Measurements from ENCODE around the gene BUD23. TPM values are rescaled to one million over a fixed set of nuclear protein-coding genes. Genes with fewer than 3 reads are reported as not detected.
"Not testable (repeated sequence)": the region's sequence is repeated elsewhere in the genome, so short reads cannot be mapped to it uniquely, and the experiment has no call there.

The BUD23 gene
- total RNA-seq, 1 donor from 2014 or later = 42.6 TPM

GRCh38 chr7:73647725-73648592, 35.4 kb upstream of the BUD23 start:
- H3K4me3 Mint-ChIP-seq (ENCODE audit: unreplicated experiment) = peak overlapping the region; percentile 49
- DNase-seq (ENCODE audit: low spot score) = no peak
- peaks cover 57% of the 10 kb centered on the region for H3K27me3 Mint-ChIP-seq (ENCODE audit: low read depth)
- H3K9me3 Mint-ChIP-seq (ENCODE audit: low read depth) = no peaks in the 10 kb centered on the region
- no peak overlapping the region for H3K27ac Mint-ChIP-seq (ENCODE audit: unreplicated experiment)
- H3K4me1 Mint-ChIP-seq (ENCODE audit: low read depth) = peaks cover 5% of the 10 kb centered on the region
- peaks cover 2% of the 10 kb centered on the region for H3K36me3 Mint-ChIP-seq (ENCODE audit: low read depth)
- TF ChIP-seq, protein P1, sequence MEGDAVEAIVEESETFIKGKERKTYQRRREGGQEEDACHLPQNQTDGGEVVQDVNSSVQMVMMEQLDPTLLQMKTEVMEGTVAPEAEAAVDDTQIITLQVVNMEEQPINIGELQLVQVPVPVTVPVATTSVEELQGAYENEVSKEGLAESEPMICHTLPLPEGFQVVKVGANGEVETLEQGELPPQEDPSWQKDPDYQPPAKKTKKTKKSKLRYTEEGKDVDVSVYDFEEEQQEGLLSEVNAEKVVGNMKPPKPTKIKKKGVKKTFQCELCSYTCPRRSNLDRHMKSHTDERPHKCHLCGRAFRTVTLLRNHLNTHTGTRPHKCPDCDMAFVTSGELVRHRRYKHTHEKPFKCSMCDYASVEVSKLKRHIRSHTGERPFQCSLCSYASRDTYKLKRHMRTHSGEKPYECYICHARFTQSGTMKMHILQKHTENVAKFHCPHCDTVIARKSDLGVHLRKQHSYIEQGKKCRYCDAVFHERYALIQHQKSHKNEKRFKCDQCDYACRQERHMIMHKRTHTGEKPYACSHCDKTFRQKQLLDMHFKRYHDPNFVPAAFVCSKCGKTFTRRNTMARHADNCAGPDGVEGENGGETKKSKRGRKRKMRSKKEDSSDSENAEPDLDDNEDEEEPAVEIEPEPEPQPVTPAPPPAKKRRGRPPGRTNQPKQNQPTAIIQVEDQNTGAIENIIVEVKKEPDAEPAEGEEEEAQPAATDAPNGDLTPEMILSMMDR (IDR thresholded peaks at IDR 0.05) = peak; percentile 49

DNA sequence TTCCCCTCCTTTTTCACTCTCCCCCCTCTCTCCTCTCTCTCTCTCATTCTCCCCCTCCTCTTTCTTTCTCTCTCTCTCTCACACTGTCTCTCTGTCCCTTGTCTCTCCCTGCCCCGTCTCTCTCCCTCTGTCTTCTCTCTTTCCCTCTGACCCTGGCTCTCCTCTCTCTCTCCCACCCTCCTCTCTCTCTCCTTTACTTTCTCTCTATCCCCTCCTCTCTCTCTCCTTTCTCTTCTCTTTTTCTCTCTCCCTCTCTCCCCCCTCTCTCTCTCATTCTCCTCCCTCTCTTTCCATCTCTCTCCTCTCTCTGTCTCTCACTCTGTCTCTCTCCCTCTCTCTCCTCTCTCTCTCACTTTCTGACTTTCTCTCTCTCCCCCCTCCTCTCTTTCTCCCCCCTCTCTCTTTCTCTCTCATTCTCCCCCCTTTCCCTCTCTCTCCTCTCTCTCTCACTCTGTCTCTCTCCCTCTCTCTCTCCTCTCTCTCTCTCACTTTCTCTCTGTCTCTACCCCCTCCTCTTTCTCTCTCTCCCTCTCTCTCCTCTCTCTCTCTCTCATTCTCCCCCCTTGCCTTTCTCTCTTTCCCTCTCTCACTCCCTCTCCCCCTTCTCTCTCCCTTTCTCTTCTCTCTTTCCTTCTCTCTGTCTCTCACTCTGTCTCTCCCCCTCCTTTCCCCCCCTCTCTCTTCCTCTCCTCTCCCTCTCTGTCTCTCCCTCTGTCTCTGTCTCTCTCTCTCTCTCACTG, 34.6 kb upstream of the BUD23 start:
- TF ChIP-seq, protein P1 (IDR thresholded peaks at IDR 0.05) = no peak
- Mint-ChIP-seq H3K9me3 (ENCODE audit: low read depth) (no peaks in the 10 kb centered on the region), H3K27ac (ENCODE audit: unreplicated experiment) (no peak overlapping the region), H3K36me3 (ENCODE audit: low read depth) (peaks cover 2% of the 10 kb centered on the region), H3K27me3 (ENCODE audit: low read depth) (peaks cover 60% of the 10 kb centered on the region), H3K4me3 (ENCODE audit: unreplicated experiment) (peak overlapping the region; percentile 49), H3K4me1 (ENCODE audit: low read depth) (peaks cover 5% of the 10 kb centered on the region)
- DNase-seq (ENCODE audit: low spot score) = no peak

DNA sequence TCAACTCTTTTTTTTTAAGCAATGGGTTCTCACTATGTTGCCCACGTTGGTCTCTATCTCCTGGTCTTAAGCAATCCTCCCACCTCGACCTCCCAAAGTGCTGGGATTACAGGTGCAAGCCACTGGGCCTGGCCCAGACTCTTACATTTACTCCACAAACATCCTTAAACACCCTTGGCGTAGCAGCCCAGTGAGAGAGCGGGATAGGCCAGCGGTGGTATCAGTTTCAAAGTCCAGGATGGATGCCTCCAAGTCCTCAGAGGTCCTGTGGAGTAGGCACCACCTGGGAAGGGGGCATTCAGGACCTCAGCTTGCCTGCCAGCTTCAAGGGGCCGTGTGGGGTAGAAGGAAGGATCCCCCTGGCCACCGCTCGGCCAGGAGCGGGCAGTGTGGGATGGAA, 33.8 kb upstream of the BUD23 start:
- H3K27ac Mint-ChIP-seq (ENCODE audit: unreplicated experiment) = no peak overlapping the region
- DNase-seq (ENCODE audit: low spot score) = no peak
- peaks cover 56% of the 10 kb centered on the region for H3K27me3 Mint-ChIP-seq (ENCODE audit: low read depth)
- no peak overlapping the region for H3K4me3 Mint-ChIP-seq (ENCODE audit: unreplicated experiment)
- peaks cover 5% of the 10 kb centered on the region for H3K4me1 Mint-ChIP-seq (ENCODE audit: low read depth)
- no peaks in the 10 kb centered on the region for H3K36me3 Mint-ChIP-seq (ENCODE audit: low read depth)
- H3K9me3 Mint-ChIP-seq (ENCODE audit: low read depth) = no peaks in the 10 kb centered on the region
- TF ChIP-seq, protein P1 (IDR thresholded peaks at IDR 0.05) = no peak

GRCh38 chr7:73650524-73650923, 32.9 kb upstream of the BUD23 start:
- Mint-ChIP-seq H3K36me3 (ENCODE audit: low read depth) (peaks cover 1% of the 10 kb centered on the region), H3K27me3 (ENCODE audit: low read depth) (peaks cover 54% of the 10 kb centered on the region), H3K4me3 (ENCODE audit: unreplicated experiment) (no peak overlapping the region), H3K4me1 (ENCODE audit: low read depth) (peaks cover 5% of the 10 kb centered on the region), H3K27ac (ENCODE audit: unreplicated experiment) (no peak overlapping the region), H3K9me3 (ENCODE audit: low read depth) (no peaks in the 10 kb centered on the region)
- no peak for DNase-seq (ENCODE audit: low spot score)
- TF ChIP-seq, protein P1 (IDR thresholded peaks at IDR 0.05) = no peak

- no peak for DNase-seq (ENCODE audit: low spot score)
- Mint-ChIP-seq H3K4me3 (ENCODE audit: unreplicated experiment) (no peak overlapping the region), H3K27ac (ENCODE audit: unreplicated experiment) (no peak overlapping the region), H3K27me3 (ENCODE audit: low read depth) (peaks cover 40% of the 10 kb centered on the region), H3K9me3 (ENCODE audit: low read depth) (no peaks in the 10 kb centered on the region), H3K4me1 (ENCODE audit: low read depth) (peaks cover 5% of the 10 kb centered on the region), H3K36me3 (ENCODE audit: low read depth) (peaks cover 1% of the 10 kb centered on the region)
- TF ChIP-seq, protein P1 (IDR thresholded peaks at IDR 0.05) = no peak
These were observed 30.9 kb upstream of the BUD23 start for GRCh38 chr7:73652541-73652949.

- H3K27ac Mint-ChIP-seq (ENCODE audit: unreplicated experiment); H3K4me1 Mint-ChIP-seq (ENCODE audit: low read depth); H3K9me3 Mint-ChIP-seq (ENCODE audit: low read depth); H3K36me3 Mint-ChIP-seq (ENCODE audit: low read depth); DNase-seq (ENCODE audit: low spot score); H3K4me3 Mint-ChIP-seq (ENCODE audit: unreplicated experiment): not testable (repeated sequence)
- H3K27me3 Mint-ChIP-seq (ENCODE audit: low read depth) = peaks cover 29% of the 10 kb centered on the region
These were observed 28.1 kb upstream of the BUD23 start for GRCh38 chr7:73655309-73655708.
